ENCODE measurements around the gene NLRP2B. TPM values are rescaled to one million over a fixed set of nuclear protein-coding genes. Genes with fewer than 3 reads are reported as not detected.

The NLRP2B gene
- total and polyA plus RNA-seq, 2 donors (not counting 3 experiments of a cell fraction or from before 2014, with no cell fraction given): 0.01 TPM; not detected in 1

GRCh38 chrX:57669961-57670360 is 10.1 kb downstream of the NLRP2B start:
- CTCF ChIA-PET: no interaction called here
- Histone ChIP-seq H3K27ac (ENCODE audit: insufficient read depth, low read depth, low read length) (no peak overlapping the region), H3K27me3 (ENCODE audit: control insufficient read depth in 2 of 2, insufficient read depth in 2 of 2, low read length in 2 of 2) (no peaks in the 10 kb centered on the region)

More at GRCh38 chrX:57669961-57670360, 10.1 kb downstream of the NLRP2B start:
- Histone ChIP-seq H2AFZ (ENCODE audit: low read depth, low read length) (no peak overlapping the region), H3K9me1 (replicated peaks; ENCODE audit: control insufficient read depth, extremely low read depth, insufficient read depth, low read length) (no peaks in the 10 kb centered on the region), H3K4me3 (replicated peaks in 1 of 3; ENCODE audit: insufficient read depth in 1 of 3, low read depth in 1 of 3, low read length in 3 of 3) (no peak overlapping the region), H3K36me3 (ENCODE audit: control insufficient read depth in 2 of 2, extremely low read depth in 1 of 2, insufficient read depth in 2 of 2, low read length in 2 of 2) (no peaks in the 10 kb centered on the region), H3K9ac (replicated peaks; ENCODE audit: extremely low read depth, insufficient read depth, low read length) (no peak overlapping the region), H3K79me2 (ENCODE audit: control insufficient read depth, insufficient read depth, low read length) (no peaks in the 10 kb centered on the region), H3K4me1 (ENCODE audit: control insufficient read depth, extremely low read depth, insufficient read depth, low read length) (no peaks in the 10 kb centered on the region), H4K20me1 (replicated peaks; ENCODE audit: control insufficient read depth, extremely low read depth, insufficient read depth, low read length) (no peaks in the 10 kb centered on the region), H3K9me3 (replicated peaks; ENCODE audit: control insufficient read depth, insufficient read depth, low read length) (no peaks in the 10 kb centered on the region), H3K4me2 (ENCODE audit: insufficient read depth, low read length) (no peak overlapping the region)
- no TSS peak for BruUV-seq (replicated peaks)
- TF ChIP-seq, protein P1, sequence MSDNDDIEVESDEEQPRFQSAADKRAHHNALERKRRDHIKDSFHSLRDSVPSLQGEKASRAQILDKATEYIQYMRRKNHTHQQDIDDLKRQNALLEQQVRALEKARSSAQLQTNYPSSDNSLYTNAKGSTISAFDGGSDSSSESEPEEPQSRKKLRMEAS (IDR thresholded peaks at IDR 0.05; ENCODE audit: insufficient read depth, insufficient read length): no peak
- no peak for TF ChIP-seq JUN (IDR thresholded peaks at IDR 0.05; ENCODE audit: borderline replicate concordance, insufficient read depth, insufficient read length, low read depth)
- TF ChIP-seq GATA2 (IDR thresholded peaks at IDR 0.05; ENCODE audit: insufficient read depth, insufficient read length, low read depth, low read length): no peak
- TF ChIP-seq, protein P2, sequence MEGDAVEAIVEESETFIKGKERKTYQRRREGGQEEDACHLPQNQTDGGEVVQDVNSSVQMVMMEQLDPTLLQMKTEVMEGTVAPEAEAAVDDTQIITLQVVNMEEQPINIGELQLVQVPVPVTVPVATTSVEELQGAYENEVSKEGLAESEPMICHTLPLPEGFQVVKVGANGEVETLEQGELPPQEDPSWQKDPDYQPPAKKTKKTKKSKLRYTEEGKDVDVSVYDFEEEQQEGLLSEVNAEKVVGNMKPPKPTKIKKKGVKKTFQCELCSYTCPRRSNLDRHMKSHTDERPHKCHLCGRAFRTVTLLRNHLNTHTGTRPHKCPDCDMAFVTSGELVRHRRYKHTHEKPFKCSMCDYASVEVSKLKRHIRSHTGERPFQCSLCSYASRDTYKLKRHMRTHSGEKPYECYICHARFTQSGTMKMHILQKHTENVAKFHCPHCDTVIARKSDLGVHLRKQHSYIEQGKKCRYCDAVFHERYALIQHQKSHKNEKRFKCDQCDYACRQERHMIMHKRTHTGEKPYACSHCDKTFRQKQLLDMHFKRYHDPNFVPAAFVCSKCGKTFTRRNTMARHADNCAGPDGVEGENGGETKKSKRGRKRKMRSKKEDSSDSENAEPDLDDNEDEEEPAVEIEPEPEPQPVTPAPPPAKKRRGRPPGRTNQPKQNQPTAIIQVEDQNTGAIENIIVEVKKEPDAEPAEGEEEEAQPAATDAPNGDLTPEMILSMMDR (IDR thresholded peaks at IDR 0.05; ENCODE audit: extremely low read depth in 1 of 2, insufficient read depth in 1 of 2, low read depth in 1 of 2, low read length in 2 of 2): no peak
- TF ChIP-seq EZH2 (IDR thresholded peaks at IDR 0.05; ENCODE audit: borderline replicate concordance, low read depth, low read length, severe bottlenecking): no peak
- TF ChIP-seq POLR2A (IDR thresholded peaks at IDR 0.05; ENCODE audit: low read depth, low read length): no peak
- TF ChIP-seq FOS (IDR thresholded peaks at IDR 0.05; ENCODE audit: borderline replicate concordance, insufficient read depth, low read length): no peak
- no peak for TF ChIP-seq POLR2AphosphoS5 (IDR thresholded peaks at IDR 0.05; ENCODE audit: insufficient read depth, low read depth, low read length)
- TF ChIP-seq MYC (IDR thresholded peaks at IDR 0.05; ENCODE audit: low read depth, low read length): no peak
- dilution Hi-C loops (cut with MboI; ENCODE audit: extremely low pct_ligation_motif_present, low sequenced_read_pairs) (no loop called here), intact Hi-C loops (cut with micrococcal nuclease) (no loop called here)
- POLR2A ChIA-PET: no interaction called here
- FAIRE-seq (no peak), DNase-seq (ENCODE audit: low read depth, low spot score) (no peak)

Measured in endothelial cell of umbilical vein (primary cell).